HL-60/S4 (cell line): ENCODE results near the gene HOXB8.

Experiments
- in situ Hi-C: fragments of 300-500 bp; cut with MboI; formaldehyde crosslinking; loops from 2 replicates; pipeline ENCODE4 v1.14.3; 2022; ENCODE audit warnings: low sequenced_read_pairs

HOXB8 gene

GRCh38 chr17:48624544-48625494 lies 9.7 kb upstream of the HOXB8 start:
- in situ Hi-C loops: no loop called here

GRCh38 chr17:48624118-48624517 lies 9.0 kb upstream of the HOXB8 start:
- in situ Hi-C loops: no loop called here

GRCh38 chr17:48623583-48623982 lies 8.5 kb upstream of the HOXB8 start:
- in situ Hi-C loops: no loop called here

- in situ Hi-C loops: no loop called here
Measured at GRCh38 chr17:48622857-48623256, 7.8 kb upstream of the HOXB8 start.

- in situ Hi-C loops: no loop called here
Measured at GRCh38 chr17:48621410-48622392, 6.6 kb upstream of the HOXB8 start.

- in situ Hi-C loops: no loop called here
Measured at GRCh38 chr17:48620461-48621139, 5.5 kb upstream of the HOXB8 start.

GRCh38 chr17:48619826-48620449 lies 4.8 kb upstream of the HOXB8 start:
- in situ Hi-C loops: no loop called here

GRCh38 chr17:48618256-48618896 lies 3.3 kb upstream of the HOXB8 start:
- in situ Hi-C loops: no loop called here

GRCh38 chr17:48617471-48618255 lies 2.6 kb upstream of the HOXB8 start:
- in situ Hi-C loops: no loop called here

- in situ Hi-C loops: no loop called here
Measured at GRCh38 chr17:48616717-48617470, 1.8 kb upstream of the HOXB8 start.

GRCh38 chr17:48615963-48616716 lies 1.0 kb upstream of the HOXB8 start:
- in situ Hi-C loops: no loop called here

GRCh38 chr17:48613862-48614694 lies 1.0 kb downstream of the HOXB8 start:
- in situ Hi-C loops: no loop called here

- in situ Hi-C loops: no loop called here
Measured at GRCh38 chr17:48612854-48613691, 2.0 kb downstream of the HOXB8 start.

- in situ Hi-C loops: no loop called here
Measured at GRCh38 chr17:48612456-48612853, 2.6 kb downstream of the HOXB8 start.

GRCh38 chr17:48611681-48612455 lies 3.2 kb downstream of the HOXB8 start:
- in situ Hi-C loops: no loop called here
